Ovary (tissue), 3 donors: Measurements from ENCODE around the gene RPRD1B.

Source experiments
- CTCF ChIP-seq, 3 donors: fragments of 450-650 bp in 2 of 3; fragments of 200-600 bp in 1 of 3; IDR thresholded peaks; one replicate each; pipeline versions ENCODE4 v1.5.1 to v1.8.0; 2016 to 2022; ENCODE audit warnings: antibody characterized with exemption in 3 of 3, mild to moderate bottlenecking in 1 of 3
- POLR2A ChIP-seq: fragments of 450-650 bp; IDR thresholded peaks from one replicate; pipeline ENCODE4 v1.6.1; 2017; ENCODE audit warnings: antibody characterized with exemption, mild to moderate bottlenecking, moderate library complexity
- donor health status: DM: no; HTN: no; CAD: no.

- TF ChIP-seq POLR2A: no peak
- TF ChIP-seq CTCF (IDR thresholded peaks at IDR 0.05): no peak
These were observed 84.1 kb downstream of the RPRD1B start for GRCh38 chr20:38117635-38118034.
